Tibial artery (tissue), 4 donors: ENCODE data around the gene NDUFAF8.

Source experiments
- DNase-seq, 2 donors: peaks; one replicate each; pipeline ENCODE4 v3.0.0-alpha.2; 2019
- H3K27ac ChIP-seq, 2 donors: fragments of 200-600 bp; sonication (generic) in 1 of 2; 1 replicate in 1 of 2; 2 replicates in 1 of 2; pipeline ENCODE4 v1.5.1; 2018 to 2019; ENCODE audit warnings: mild to moderate bottlenecking in 1 of 2
- H3K27me3 ChIP-seq, 2 donors: fragments of 200-600 bp; sonication (generic) in 1 of 2; one replicate each; pipeline versions ENCODE4 v1.5.1 to v1.6.0; 2016 to 2019
- H3K36me3 ChIP-seq, 3 donors: fragments of 200-600 bp; sonication (generic) in 2 of 3; one replicate each; pipeline ENCODE4 v1.5.1; 2016 to 2019; ENCODE audit warnings: mild to moderate bottlenecking in 2 of 3
- H3K4me1 ChIP-seq, 4 donors: fragments of 200-600 bp; sonication (generic) in 2 of 4; 1 replicate in 3 of 4; 2 replicates in 1 of 4; pipeline ENCODE4 v1.5.1; 2016 to 2019
- H3K4me3 ChIP-seq, 2 donors: fragments of 200-600 bp; sonication (generic) in 1 of 2; 1 replicate in 1 of 2; 2 replicates in 1 of 2; pipeline ENCODE4 v1.5.1; 2018 to 2019; ENCODE audit warnings: mild to moderate bottlenecking in 2 of 2
- H3K9me3 ChIP-seq, 3 donors: fragments of 200-600 bp; sonication (generic) in 1 of 3; one replicate each; pipeline ENCODE4 v1.5.1; 2016 to 2019
- intact Hi-C: fragments of 100-400 bp; cut with DNase I; formaldehyde crosslinking; loops from one replicate; pipeline ENCODE4 v1.15.0; 2023; ENCODE audit warnings: low total_unique reads
- TF ChIP-seq, protein P1 (sequence below), 2 experiments: fragments of 200-600 bp in 1 of 2; fragments of 450-650 bp in 1 of 2; IDR thresholded peaks; one replicate each; pipeline ENCODE4 v1.5.1; 2017 to 2019; ENCODE audit warnings: antibody characterized with exemption in 2 of 2, mild to moderate bottlenecking in 1 of 2, moderate library complexity in 1 of 2

The NDUFAF8 gene

DNA sequence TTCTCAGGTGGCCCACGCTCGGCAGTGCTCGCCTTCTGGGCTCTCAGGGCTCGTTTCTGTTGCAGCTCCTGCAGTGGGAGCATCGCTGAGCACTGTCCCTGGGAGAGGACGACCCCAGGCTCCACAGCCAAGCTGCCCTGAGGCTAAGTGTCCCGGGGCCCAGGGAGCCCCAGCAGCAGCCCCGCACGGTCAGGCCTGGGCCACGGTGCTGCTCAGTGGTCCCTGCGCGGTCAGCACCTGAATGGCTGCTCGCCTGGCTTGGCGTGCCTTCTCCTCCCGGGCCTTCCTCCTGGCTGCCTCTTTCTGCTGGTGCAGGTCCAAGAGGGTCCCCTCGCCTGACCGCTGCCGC lies 39.7 kb upstream of the NDUFAF8 start:
- DNase-seq, result no peak
- Histone ChIP-seq H3K36me3 (peaks cover 0 to 73% (median 0%) of the 10 kb centered on the region in 3 donors), H3K27me3 (no peaks in the 10 kb centered on the region), H3K9me3 (no peaks in the 10 kb centered on the region), H3K4me3 (no peak overlapping the region), H3K27ac (no peak overlapping the region), H3K4me1 (no peaks in the 10 kb centered on the region)
- TF ChIP-seq, protein P1, sequence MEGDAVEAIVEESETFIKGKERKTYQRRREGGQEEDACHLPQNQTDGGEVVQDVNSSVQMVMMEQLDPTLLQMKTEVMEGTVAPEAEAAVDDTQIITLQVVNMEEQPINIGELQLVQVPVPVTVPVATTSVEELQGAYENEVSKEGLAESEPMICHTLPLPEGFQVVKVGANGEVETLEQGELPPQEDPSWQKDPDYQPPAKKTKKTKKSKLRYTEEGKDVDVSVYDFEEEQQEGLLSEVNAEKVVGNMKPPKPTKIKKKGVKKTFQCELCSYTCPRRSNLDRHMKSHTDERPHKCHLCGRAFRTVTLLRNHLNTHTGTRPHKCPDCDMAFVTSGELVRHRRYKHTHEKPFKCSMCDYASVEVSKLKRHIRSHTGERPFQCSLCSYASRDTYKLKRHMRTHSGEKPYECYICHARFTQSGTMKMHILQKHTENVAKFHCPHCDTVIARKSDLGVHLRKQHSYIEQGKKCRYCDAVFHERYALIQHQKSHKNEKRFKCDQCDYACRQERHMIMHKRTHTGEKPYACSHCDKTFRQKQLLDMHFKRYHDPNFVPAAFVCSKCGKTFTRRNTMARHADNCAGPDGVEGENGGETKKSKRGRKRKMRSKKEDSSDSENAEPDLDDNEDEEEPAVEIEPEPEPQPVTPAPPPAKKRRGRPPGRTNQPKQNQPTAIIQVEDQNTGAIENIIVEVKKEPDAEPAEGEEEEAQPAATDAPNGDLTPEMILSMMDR (IDR thresholded peaks at IDR 0.05), result no peak
- intact Hi-C loops, result no loop called here

DNA sequence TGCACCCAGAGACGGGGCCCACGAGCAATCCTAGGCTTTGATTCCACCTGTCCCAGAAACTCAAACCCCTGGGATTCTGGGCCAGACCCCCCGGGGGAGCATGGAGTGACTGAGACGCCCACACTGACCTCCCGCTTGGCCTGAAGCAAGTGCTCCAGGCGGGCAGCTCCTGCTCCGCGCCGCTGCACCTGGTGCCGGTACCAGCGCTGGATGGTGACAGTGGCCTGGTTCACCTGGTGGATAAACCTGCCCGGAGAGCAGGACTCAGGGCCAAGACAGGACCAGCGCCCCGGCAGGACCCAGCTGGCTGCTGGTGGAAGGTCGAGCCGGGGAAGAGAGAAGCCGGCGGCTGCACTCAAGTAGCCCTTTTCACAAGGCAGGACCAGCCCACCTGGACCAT lies 38.9 kb upstream of the NDUFAF8 start:
- Histone ChIP-seq H3K4me1 (no peaks in the 10 kb centered on the region), H3K4me3 (no peak overlapping the region), H3K27ac (no peak overlapping the region), H3K27me3 (no peaks in the 10 kb centered on the region), H3K9me3 (no peaks in the 10 kb centered on the region), H3K36me3 (peaks cover 0 to 66% (median 0%) of the 10 kb centered on the region in 3 donors)
- TF ChIP-seq, protein P1 (IDR thresholded peaks at IDR 0.05), result no peak
- intact Hi-C loops, result no loop called here
- DNase-seq, result no peak

DNA sequence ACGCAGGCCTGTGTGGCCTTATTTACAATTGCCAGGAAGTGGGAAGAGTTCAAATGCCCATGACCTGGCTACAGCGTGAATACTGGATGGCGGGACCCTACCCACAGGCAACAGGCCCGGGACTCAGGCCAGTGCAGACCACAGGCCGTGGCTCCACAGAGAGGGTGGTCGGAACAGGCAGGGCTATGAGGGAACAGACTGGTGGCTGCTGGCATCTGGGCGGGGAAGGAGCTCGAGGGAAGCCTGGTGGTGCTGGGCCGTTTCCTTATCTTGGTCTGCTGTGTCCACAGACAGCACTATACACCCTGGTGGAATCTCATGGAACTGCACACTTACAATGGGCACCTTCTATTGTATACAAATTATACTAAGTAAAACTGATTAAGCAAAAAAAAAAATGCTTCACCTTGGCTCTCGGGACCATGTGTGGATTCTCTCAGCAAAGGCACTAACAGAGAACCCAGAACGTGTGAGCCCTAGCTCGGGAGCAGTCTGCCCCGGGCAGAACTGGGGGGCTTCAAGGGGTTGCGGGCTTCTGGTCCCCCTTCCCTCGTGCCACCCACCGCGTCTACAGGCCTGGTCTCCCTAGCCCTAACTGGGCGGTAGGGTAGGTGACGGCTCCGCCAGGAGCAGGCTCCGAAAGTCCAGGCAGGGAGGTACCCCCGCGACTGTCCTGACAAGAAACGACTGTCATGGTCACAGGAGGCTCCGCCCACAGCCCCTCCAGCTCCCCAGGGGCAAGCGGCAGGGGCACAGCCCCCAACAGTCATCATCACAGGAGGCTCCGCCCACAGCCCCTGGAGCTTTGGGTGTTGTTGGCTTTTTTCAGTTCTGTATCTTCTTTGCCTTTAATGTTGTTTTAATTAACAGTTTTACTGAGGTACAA lies 38.2 kb upstream of the NDUFAF8 start:
- Histone ChIP-seq H3K9me3 (no peaks in the 10 kb centered on the region), H3K4me1 (peaks cover 0 to 5% (median 0%) of the 10 kb centered on the region in 4 donors), H3K4me3 (no peak overlapping the region), H3K27ac (no peak overlapping the region), H3K36me3 (peaks cover 0 to 59% (median 0%) of the 10 kb centered on the region in 3 donors), H3K27me3 (no peaks in the 10 kb centered on the region)
- TF ChIP-seq, protein P1 (IDR thresholded peaks at IDR 0.05), result peak; percentile 46 to 54
- DNase-seq, result peak in 1 of 2 donors; percentile 51
- intact Hi-C loops, result no loop called here

DNA sequence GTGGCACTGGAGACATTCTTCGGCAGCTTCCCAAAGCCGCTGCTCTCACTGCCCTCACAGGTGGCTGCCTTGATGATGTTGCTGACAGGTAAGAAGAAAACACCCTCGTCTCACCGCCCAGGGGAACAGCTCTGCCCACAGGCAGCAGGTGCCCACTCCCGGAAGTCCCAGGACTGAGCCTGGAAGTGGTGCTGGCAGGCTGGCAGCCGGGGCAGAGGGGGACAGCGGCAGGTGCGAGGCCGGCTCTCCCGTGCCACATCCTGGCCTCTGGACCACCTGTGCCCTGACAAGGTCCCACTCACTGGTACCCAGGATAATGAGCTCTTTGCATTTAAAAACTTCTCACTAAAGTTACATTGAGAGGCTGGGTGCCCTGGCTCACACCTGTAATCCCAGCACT lies 36.8 kb upstream of the NDUFAF8 start:
- no peak overlapping the region for H3K27ac ChIP-seq
- TF ChIP-seq, protein P1 (IDR thresholded peaks at IDR 0.05), result no peak
- H3K4me3 ChIP-seq, result no peak overlapping the region
- intact Hi-C loops, result no loop called here
- no peak for DNase-seq
- no peaks in the 10 kb centered on the region for H3K9me3 ChIP-seq
- H3K27me3 ChIP-seq, result no peaks in the 10 kb centered on the region
- peaks cover 0 to 56% (median 0%) of the 10 kb centered on the region in 3 donors for H3K36me3 ChIP-seq
- H3K4me1 ChIP-seq, result peaks cover 0 to 18% (median 12%) of the 10 kb centered on the region in 4 donors

DNA sequence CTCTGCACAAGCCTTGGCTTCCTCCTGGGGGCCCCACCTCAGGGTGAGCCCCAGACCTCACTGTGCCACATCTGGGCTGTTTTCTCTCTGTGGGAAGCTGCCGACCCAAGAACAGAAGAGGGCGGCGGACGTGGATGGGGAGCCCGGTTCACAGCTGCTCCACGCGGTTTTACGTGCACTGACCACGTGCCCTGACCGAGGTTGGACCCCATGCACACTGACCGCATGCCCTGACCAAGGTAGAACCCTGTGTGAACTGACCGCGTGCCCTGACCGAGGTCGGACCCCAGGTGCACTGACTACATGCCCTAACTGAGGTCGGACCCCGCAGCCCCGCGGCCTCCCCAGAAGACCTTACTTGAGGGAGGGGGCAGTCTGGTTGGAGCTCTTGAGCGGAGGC lies 36.0 kb upstream of the NDUFAF8 start:
- Histone ChIP-seq H3K4me3 (no peak overlapping the region), H3K27me3 (no peaks in the 10 kb centered on the region), H3K4me1 (peaks cover 0 to 22% (median 13%) of the 10 kb centered on the region in 4 donors), H3K27ac (no peak overlapping the region), H3K9me3 (no peaks in the 10 kb centered on the region), H3K36me3 (peaks cover 0 to 49% (median 0%) of the 10 kb centered on the region in 3 donors)
- TF ChIP-seq, protein P1 (IDR thresholded peaks at IDR 0.05), result no peak
- intact Hi-C loops, result no loop called here
- DNase-seq, result no peak
